GM18951 (cell line): ENCODE measurements around the gene SDHAF1.

ENCODE experiments used
- POLR2A ChIP-seq: IDR thresholded peaks from 4 replicates; pipeline ENCODE4 v1.6.1; 2011; ENCODE audit warnings: mild to moderate bottlenecking; ENCODE audit not compliant: insufficient read length, insufficient read depth; ENCODE audit errors: extremely low read depth
- in situ Hi-C: fragments of 300-500 bp; cut with MboI; formaldehyde crosslinking; loops from one replicate; pipeline ENCODE4 v1.12.0; 2022; ENCODE audit warnings: low sequenced_read_pairs, mixed read lengths, inconsistent platforms; ENCODE audit not compliant: unreplicated experiment

Gene SDHAF1

DNA sequence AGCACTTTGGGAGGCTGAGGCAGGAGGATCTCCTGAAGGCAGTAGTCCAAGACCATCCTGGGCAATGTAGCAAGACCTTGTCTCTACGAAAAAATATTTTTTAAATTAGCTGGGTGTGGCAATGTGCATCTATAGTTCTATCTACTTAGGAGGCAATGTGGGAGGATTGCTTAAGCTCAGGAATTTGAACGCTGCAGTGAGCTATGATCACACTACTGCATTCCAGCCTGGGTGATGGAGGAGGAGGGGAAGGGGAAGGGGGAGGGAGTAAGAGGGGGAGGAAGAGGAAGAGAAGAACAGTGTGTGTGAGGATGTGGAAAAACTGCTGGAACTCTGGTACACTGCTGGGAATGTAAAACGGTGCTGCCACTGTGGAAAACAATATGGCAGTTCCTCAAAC is 46.8 kb downstream of the SDHAF1 start:
- in situ Hi-C loops: no loop called here
- TF ChIP-seq POLR2A: no peak

DNA sequence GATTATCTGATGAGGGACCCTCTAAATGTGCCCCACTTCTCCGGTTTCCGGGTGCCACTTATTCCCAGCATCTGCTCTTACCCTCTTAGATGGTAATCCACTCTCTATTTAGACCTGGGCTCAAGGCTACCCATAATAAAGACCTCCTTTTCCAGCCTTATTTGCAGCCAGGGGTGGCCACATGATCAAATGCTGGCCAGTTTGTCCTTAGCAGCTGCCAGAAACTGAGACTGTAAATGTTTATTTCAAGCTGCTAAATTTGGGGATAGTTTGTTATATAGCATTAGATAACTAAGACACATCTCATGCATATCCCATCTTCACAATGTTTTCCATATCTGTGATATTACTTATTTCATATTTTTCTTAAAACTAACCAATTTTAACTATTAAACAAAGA is 49.0 kb downstream of the SDHAF1 start:
- in situ Hi-C loops: no loop called here
- TF ChIP-seq POLR2A: no peak
